ENCODE results near the gene SLC35A3.
"Not testable (repeated sequence)": the region's sequence is repeated elsewhere in the genome, so short reads cannot be mapped to it uniquely, and the experiment has no call there.

SLC35A3 gene

GRCh38 chr1:100036718-100037655 is 67.2 kb downstream of the SLC35A3 start:
- peak; percentile 20 for DNase-seq (ENCODE audit: low spot score)

DNA sequence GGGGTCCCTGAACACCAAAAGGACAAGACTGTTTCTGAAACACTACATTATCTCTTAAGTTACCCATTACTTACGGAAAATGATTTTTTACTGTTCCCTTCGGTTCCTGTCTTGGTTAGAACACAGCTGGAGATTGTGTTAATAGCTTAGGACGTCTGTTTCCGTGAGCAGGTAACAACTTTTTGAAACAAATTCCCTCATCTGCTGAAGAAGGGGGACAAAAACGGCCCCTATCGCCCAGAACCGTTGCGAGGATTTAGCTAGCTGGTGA is 67.8 kb downstream of the SLC35A3 start:
- no peak for DNase-seq (ENCODE audit: low spot score)

- peak; percentile 89 for DNase-seq (ENCODE audit: low spot score)
Measured at GRCh38 chr1:100037927-100038659, 68.3 kb downstream of the SLC35A3 start.

DNA sequence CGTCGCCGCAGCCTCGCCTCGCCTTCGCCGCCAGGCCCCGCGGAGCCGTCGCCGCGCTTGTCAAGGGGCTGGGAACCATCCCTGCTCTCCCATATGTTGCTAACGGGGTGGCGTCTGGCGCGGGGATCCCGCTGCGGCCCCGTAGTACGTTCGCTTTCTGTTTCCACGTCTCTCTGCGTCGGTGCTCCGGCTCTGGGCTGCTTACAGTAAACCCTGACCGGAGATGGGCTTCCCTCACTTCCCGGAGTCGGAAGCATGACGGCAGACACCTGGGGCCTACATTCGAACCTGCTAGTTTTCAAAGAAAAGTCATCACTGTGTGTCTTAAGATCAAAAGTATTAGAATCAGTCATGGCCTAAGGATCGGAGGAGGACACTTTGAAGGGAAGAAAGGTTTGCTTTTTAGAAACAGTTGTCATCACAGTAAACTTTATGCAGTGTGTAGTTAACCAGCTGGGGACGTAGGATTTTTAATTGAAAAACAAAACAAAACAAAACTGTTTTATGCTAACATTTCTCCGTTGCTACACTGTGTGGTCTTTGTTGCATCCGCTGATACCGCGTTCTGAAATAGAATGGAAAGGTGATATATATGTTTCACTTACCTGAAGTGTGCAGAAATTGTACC is 69.0 kb downstream of the SLC35A3 start:
- peak; percentile 49 for DNase-seq (ENCODE audit: low spot score)

- DNase-seq (ENCODE audit: low spot score): no peak
Measured at GRCh38 chr1:100039591-100039990, 69.8 kb downstream of the SLC35A3 start.

DNA sequence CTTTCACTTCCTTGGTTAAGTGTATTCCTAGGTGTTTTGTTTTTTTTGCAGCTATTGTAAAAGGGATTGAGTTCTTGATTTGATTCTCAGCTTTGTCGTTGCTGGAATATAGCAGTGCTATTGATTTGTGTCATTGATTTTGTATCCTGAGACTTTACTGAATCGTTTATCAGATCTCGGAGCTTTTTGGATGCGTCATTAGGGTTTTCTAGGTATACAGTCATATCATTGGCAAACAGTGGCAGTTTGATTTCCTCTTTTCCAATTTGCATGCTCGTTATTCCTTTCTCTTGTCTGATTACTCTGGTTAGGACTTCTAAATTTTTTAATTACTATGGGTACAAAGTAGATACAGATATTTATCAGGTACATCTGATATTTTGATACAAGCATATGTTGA is 75.4 kb downstream of the SLC35A3 start:
- no peak for DNase-seq (ENCODE audit: low spot score)

- not testable (repeated sequence) for DNase-seq (ENCODE audit: low spot score)
Measured at GRCh38 chr1:100047235-100047708, 77.5 kb downstream of the SLC35A3 start.

DNA sequence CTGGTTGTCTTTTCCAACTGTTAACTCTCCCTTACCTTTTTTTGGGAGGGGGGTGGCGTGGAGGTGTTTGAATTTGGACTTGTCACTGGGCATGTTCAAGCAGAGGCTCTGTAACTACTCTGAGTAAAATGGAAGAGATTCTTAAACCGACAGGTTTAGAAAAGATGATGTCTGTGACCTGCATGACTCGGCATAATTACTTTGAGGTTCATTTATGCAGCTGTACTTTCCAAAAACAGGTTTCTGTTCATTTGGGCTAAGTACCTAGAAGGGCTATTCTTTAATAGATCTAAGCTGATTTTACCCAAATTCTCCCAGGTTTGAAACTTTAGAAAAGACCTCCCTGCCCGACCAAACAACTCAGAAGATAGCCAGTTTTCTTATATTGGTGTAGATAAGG is 80.3 kb downstream of the SLC35A3 start:
- no peak for DNase-seq (ENCODE audit: low spot score)

- DNase-seq (ENCODE audit: low spot score): no peak
Measured at GRCh38 chr1:100051401-100051800, 81.6 kb downstream of the SLC35A3 start.

DNA sequence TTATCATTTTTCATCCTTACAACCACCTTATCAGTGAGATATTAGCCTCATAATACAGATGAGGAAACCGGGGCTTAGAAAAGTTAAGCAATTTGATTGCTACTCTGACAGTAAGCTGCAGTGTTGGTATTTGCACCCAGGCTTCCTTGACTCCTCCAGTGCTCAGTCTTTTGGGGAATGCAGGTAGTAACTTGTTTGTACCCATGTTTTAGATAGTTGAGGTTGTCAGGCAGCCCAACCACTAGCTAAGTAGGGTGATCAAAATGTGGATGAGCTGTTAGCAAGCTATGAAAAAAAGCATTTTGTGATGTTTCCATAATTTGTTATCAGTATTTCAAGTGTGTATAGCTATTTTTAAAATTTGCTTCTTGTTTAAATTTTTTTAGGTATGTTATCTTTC is 82.1 kb downstream of the SLC35A3 start:
- no peak for DNase-seq (ENCODE audit: low spot score)

GRCh38 chr1:100053119-100053518 is 83.3 kb downstream of the SLC35A3 start:
- no peak for DNase-seq (ENCODE audit: low spot score)

DNA sequence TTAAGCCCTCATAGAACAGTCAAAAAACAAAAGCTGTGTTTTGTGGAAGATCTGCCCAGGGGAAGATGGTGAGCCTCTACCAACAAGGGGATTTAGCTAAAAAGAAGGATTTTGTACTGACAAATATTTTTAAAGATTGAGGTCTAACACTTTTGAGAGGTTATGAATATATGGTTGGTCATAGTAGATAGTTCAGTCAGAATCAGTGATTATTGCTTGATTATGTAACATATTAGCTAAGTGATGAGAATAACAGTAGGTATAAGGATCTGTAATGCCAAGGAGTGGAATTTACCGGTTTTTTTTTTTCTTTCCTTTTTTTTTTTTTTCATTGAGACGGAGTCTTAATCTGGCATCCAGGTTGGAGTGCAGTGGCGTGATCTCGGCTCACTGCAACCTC is 83.9 kb downstream of the SLC35A3 start:
- no peak for DNase-seq (ENCODE audit: low spot score)

- no peak for DNase-seq (ENCODE audit: low spot score)
Measured at GRCh38 chr1:100061681-100062080, 91.9 kb downstream of the SLC35A3 start.

- no peak for DNase-seq (ENCODE audit: low spot score)
Measured at GRCh38 chr1:100065183-100065968, 95.6 kb downstream of the SLC35A3 start.

DNA sequence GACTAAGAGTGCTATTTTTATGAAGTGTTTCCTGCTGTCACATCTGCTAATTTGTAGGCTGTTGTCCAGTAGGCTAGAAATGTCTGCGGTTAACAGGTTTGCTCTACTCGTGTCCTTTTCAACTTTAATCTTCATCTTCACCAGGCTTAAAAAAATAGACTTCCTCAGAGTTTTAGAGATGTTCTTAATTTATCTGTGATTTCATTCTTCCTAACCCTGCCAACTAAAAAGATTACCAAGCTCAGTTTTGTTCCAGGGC is 96.1 kb downstream of the SLC35A3 start:
- DNase-seq (ENCODE audit: low spot score): no peak

DNA sequence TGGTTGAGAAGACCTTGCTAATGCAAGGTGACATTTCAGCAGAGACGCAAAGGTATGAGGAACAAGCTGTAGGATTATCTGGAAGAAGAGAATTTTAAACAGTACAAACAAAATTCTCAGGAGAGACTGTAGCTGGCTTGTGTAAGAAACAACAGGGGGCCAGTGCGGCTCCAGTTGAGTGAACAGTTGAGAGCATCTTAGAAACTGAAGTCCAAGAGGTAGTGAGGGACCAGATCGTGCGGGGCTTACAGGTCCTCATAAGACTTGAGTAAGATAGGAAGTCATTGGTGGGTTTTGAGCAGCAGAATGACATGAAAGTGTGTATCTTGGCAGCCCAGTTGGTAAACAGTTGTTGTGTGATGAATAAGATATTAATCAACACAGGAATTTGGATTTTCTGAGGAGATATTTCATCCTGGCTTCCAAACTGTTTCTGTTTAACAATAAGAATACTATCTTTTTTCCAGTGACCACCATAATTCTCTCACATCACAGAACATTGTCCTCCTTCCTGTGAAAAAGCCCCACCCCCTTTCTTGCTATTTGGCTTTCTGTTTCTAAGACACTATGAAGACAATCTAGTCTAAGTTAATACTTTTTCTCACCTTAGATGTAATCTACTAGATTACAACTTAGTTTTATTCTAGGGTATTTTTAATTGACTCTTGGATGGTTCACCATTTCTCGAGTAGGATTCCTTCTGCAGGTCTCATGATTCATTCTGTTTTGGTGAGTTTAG is 100.6 kb downstream of the SLC35A3 start:
- DNase-seq (ENCODE audit: low spot score): no peak

DNA sequence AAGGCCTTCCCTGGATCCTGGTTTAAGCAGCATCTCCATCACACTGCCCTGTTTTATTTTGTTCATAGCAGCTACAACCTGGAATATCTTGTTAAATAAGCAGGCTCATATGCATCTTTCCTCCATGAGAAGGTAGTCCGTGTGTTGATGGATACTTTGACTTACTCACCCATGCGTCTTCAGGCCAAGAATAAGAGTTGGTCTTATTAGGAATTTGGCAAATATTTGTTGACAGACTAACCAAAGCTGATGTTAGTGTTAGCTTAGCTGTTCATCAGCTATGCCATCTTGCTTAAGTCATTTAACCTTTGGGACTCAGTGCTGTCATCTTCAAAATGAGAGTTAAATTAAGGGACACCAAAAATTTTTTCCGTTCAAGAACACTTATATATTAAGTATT is 103.7 kb downstream of the SLC35A3 start:
- DNase-seq (ENCODE audit: low spot score): no peak

DNA sequence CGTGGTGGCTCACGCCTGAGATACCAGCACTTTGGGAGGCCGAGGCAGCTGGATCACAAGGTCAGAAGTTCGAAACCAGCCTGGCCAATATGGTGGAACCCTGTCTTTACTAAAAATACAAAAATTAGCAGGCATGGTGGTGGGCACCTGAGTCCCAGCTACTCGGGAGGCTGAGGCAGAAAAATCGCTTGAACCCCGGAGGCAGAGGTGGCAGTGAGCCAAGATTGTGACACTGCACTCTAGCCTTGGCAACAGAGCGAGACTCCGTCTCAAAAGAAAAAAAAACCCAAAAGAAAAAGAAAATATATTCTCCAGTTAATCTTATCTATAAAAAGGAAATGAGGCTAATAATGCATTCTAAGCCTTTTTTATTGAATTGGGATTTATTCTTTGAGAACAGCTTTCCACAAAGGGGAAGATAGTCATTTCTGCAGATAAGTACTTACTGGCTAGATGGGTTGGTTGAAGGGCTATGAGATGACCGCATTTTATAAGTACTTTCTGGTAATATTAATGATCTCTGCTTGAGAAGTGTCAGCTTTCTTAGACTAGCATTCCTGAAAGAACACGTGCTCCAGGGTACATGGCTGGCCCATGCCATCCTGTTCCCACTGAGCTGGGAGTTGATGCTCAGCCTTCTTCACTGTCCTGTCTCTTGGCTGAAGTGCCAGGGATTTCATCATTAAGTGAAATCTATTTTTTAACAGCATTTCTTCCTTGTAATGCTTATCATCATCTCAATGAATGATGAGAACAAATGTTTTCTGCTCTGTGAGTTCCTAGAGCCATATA is 105.0 kb downstream of the SLC35A3 start:
- no peak for DNase-seq (ENCODE audit: low spot score)

DNA sequence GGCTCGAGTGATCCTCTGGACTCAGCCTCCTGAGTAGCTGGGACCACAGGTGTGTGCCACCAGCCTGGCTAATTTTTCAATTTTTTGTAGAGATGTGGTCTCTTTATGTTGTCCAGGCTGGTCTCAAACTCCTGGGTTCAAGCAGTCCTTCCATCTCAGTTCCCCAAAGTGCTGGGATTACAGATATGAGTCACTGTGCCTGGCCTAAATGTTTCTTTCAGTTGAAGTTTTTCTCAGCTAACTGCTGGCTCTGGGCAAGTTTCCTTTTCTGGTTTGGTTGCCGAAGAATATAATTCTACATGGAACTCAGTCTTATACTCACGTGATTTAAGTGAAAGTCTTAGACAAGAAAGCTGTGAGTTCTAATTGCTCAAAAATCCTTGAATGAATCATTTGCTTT is 106.0 kb downstream of the SLC35A3 start:
- DNase-seq (ENCODE audit: low spot score): no peak

DNA sequence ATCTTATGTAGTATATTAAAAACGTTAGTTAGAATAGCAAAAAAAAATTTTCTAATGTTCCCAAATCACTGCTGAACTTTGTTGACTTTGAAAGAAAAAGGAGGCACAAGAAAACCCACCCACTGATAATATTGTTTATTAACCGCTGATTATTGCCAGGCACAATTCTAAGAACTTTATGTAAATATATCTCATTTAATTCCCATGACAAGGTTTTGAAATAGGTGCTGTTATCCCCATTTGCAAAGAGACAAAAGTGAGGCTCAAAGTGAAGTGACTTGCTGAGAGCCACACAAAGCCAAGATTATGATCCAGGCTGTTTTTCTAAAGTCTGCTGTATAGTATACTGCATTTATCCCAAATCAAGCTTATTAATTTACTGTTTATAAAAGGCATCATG is 106.5 kb downstream of the SLC35A3 start:
- no peak for DNase-seq (ENCODE audit: low spot score)

GRCh38 chr1:100076744-100077143 is 106.9 kb downstream of the SLC35A3 start:
- no peak for DNase-seq (ENCODE audit: low spot score)
